Ectodermal cell (in vitro differentiated cells): ENCODE data around the gene SLU7.

Experiments used
- H3K27ac ChIP-seq: 2 replicates; pipeline ENCODE4 v1.7.0; 2013; ENCODE audit warnings: mild to moderate bottlenecking, low read depth, low read length; ENCODE audit not compliant: insufficient read depth, poor library complexity, severe bottlenecking
- H3K27me3 ChIP-seq: 2 replicates; pipeline ENCODE4 v1.7.0; 2013; ENCODE audit warnings: mild to moderate bottlenecking, low read length; ENCODE audit not compliant: insufficient read depth, control insufficient read depth, poor library complexity, severe bottlenecking
- H3K36me3 ChIP-seq: one replicate; pipeline ENCODE4 v1.7.0; 2013; ENCODE audit warnings: low read length; ENCODE audit not compliant: control insufficient read depth, insufficient read depth
- H3K4me1 ChIP-seq: one replicate; pipeline ENCODE4 v1.7.0; 2013; ENCODE audit warnings: low read length; ENCODE audit not compliant: control insufficient read depth, insufficient read depth
- H3K4me3 ChIP-seq: 2 replicates; pipeline ENCODE4 v1.7.0; 2013; ENCODE audit warnings: low read depth, low read length, control low read depth; ENCODE audit not compliant: insufficient read depth
- H3K9me3 ChIP-seq: 2 replicates; pipeline ENCODE4 v1.7.0; 2013; ENCODE audit warnings: mild to moderate bottlenecking, low read length, moderate library complexity; ENCODE audit not compliant: control insufficient read depth
- WGBS, 2 experiments: methylation state at CpG; one replicate each; pipeline ENCODE4 v1.1.7; 2013; ENCODE audit warnings: missing lambda C conversion rate in 2 of 2; 5-methylcytosine and 5-hydroxymethylcytosine counted together

SLU7 gene

DNA sequence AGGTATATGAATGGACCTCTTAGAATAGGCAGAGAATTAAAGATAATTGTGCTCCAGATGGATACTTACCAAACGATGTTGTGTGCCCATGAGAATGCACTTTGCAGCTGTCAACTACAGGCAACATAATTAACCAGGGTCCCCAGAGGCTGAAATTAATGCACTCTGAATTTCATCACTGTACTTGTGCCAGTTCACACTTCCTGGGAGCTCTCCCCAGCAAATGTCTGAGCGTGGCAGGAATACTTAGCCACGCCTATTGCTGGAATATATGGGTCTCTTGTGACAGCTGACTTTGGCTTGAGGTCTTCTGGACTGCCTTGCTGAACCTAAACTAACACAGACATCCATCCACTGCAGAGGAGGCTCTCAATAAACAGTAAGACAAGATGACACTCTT is 36.5 kb downstream of the SLU7 start:
- Histone ChIP-seq H3K27me3 (no peaks in the 10 kb centered on the region), H3K9me3 (no peaks in the 10 kb centered on the region), H3K4me1 (no peaks in the 10 kb centered on the region), H3K27ac (no peak overlapping the region), H3K4me3 (no peak overlapping the region), H3K36me3 (no peaks in the 10 kb centered on the region)
- 87% methylated on average over 3 of the region's 3 CpGs for WGBS, 2 experiments

DNA sequence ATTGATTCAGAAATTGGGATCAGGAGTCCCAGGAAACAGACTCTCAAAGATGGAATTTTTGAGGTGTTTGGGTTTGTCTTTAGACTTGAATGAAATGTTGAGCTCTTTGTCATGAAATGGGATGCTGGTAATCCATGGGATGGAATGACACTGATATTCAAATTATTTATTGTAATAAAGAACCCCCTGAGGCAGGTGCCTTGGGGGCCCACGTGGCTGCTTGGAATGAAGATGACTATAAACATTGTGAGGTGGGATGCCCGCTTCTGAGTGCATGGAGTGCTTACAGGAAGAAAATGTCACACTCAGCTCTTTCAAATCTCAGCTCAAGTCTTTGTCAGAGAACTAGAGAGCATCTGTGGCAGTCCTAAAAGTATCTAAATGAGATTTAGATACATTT is 38.8 kb downstream of the SLU7 start:
- Histone ChIP-seq H3K27ac (no peak overlapping the region), H3K4me3 (no peak overlapping the region), H3K9me3 (no peaks in the 10 kb centered on the region), H3K36me3 (no peaks in the 10 kb centered on the region), H3K27me3 (no peaks in the 10 kb centered on the region), H3K4me1 (no peaks in the 10 kb centered on the region)
- WGBS, 2 experiments, result 63 to 71% methylated on average over 2 of the region's 2 CpGs

DNA sequence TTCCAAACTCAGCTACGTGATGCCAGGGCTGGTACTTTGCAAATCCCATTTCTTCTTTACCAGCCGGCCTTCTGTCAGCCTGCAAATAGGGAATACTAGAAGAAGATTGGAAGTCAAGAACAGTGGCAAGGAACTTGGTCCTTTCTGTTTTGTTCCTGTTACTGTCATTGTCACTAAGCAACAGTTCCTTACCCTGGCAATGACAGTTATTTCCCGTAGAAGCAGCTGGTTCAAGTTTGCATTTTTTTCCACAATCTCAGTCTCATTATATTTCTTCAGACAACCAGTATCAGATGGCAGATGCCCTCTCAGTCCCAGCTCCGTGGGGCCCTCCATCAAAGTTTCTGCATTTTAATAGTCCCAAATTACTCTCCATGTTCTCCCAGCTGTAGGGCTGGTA is 39.4 kb downstream of the SLU7 start:
- H3K27ac ChIP-seq, result no peak overlapping the region
- H3K4me1 ChIP-seq, result no peaks in the 10 kb centered on the region
- H3K36me3 ChIP-seq, result no peaks in the 10 kb centered on the region
- 76 to 83% methylated on average over 4 of the region's 4 CpGs for WGBS, 2 experiments
- H3K4me3 ChIP-seq, result no peak overlapping the region
- no peaks in the 10 kb centered on the region for H3K27me3 ChIP-seq
- no peaks in the 10 kb centered on the region for H3K9me3 ChIP-seq

DNA sequence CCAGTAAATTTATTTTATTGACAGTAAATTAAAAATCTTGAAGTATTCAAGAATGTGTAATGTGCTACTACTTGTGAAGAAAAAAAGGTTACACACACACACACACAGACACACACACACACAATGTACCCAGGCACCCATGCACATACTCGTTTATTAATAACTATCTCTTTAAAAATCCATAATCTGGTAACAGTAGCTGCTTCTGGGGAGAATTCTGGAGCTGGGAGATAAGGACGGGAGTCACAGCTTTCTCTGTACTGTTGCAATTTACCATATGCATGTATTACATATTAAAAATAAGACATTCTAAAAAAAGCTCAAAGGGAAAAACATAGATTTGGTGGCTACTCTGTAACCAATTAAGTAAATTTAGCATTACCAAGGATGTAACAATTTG is 40.6 kb downstream of the SLU7 start:
- no peaks in the 10 kb centered on the region for H3K9me3 ChIP-seq
- no peak overlapping the region for H3K27ac ChIP-seq
- WGBS, 2 experiments, result 90 to 93% methylated on average over 1 of the region's 2 CpGs
- H3K27me3 ChIP-seq, result peaks cover under 1% of the 10 kb centered on the region
- H3K4me1 ChIP-seq, result no peaks in the 10 kb centered on the region
- H3K36me3 ChIP-seq, result no peaks in the 10 kb centered on the region
- H3K4me3 ChIP-seq, result no peak overlapping the region

DNA sequence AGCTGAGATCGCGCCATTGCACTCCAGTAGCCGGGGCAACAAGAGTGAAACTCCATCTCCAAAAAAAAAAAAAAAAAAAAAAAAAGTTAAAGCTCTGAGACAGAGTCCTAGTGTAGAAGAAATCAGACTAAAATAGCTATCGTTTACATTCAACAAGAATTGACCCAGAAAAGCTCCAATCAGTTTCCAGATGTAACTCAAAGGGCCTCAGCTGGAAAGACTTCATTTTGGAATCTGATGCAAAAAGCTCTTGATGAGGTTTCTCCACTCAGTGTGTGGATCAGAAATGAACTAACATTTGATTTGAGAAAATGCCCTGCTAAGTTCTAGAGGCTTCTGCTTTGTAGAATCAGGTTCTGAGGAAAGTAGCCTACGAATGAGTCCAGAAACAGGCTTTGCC is 41.2 kb downstream of the SLU7 start:
- 89 to 95% methylated on average over 4 to 5 of the region's 5 CpGs for WGBS, 2 experiments
- no peaks in the 10 kb centered on the region for H3K36me3 ChIP-seq
- peaks cover 3% of the 10 kb centered on the region for H3K27me3 ChIP-seq
- no peaks in the 10 kb centered on the region for H3K4me1 ChIP-seq
- no peak overlapping the region for H3K4me3 ChIP-seq
- peaks cover 2% of the 10 kb centered on the region for H3K9me3 ChIP-seq
- no peak overlapping the region for H3K27ac ChIP-seq

DNA sequence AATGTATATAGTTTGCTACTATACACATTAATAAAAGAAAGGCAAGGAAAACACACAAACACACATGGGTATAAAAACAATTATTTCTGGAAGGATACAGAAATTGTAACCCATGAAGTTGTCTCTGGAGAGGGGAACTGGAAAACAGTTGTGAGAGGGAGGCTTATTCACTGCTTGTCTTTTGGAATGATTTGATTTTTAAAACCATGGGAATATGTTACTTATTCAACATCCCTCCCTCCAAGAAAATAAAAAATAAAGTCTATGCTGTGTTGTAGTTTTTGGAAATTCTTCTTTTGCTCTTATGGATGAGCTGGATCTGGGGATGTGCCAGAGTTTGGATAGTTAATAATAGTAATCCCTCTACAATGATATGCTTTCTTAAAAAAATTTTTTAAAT is 42.5 kb downstream of the SLU7 start:
- no peak overlapping the region for H3K27ac ChIP-seq
- no peak overlapping the region for H3K4me3 ChIP-seq

DNA sequence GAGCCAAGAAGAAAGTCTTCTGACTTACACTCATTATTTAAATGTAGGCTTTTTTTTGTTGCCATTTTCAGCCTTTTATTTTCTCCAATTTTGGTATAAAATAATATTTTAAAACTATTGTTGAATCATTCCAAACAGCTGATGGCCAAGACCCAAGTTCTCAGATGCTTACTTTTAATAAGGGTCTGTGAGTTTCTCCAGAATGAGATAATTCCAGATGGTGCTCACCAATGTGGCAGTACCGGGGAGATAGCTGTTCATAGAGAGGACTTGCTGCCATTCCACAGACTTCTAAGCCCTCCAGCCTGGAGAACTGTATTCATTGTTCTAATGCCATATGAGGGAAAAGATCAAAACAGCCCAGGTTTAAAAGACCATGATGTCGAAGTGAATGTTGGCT is 43.2 kb downstream of the SLU7 start:
- Histone ChIP-seq H3K4me3 (no peak overlapping the region), H3K9me3 (peaks cover 2% of the 10 kb centered on the region), H3K27ac (no peak overlapping the region), H3K4me1 (no peaks in the 10 kb centered on the region), H3K36me3 (no peaks in the 10 kb centered on the region), H3K27me3 (peaks cover 18% of the 10 kb centered on the region)
- WGBS, 2 experiments, result 89 to 98% methylated on average over 2 of the region's 2 CpGs

More for the DNA sequence above, 42.5 kb downstream of the SLU7 start:
- peaks cover 11% of the 10 kb centered on the region for H3K27me3 ChIP-seq
- H3K9me3 ChIP-seq, result peaks cover 2% of the 10 kb centered on the region
- no peaks in the 10 kb centered on the region for H3K36me3 ChIP-seq
- H3K4me1 ChIP-seq, result no peaks in the 10 kb centered on the region

DNA sequence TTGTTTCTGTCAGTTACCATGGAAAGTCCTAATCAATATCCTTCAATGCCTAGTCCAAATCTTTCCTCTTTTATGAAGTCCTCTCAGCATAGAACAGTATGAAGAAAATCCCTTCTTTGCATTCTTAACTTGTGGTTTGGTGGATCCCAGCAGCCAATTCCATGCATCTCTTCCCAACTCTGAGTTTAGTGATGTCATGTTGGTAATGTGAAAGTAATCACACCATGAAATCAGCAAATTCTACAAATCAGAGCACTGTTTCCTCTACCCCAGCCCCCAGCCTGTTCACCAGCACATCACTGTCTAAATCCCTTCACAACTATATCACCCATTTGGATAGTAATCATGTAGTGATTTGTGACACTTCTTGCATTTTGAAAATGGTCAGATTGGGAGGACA is 43.7 kb downstream of the SLU7 start:
- no peaks in the 10 kb centered on the region for H3K4me1 ChIP-seq
- no peak overlapping the region for H3K4me3 ChIP-seq
- H3K36me3 ChIP-seq, result no peaks in the 10 kb centered on the region
- H3K27me3 ChIP-seq, result peaks cover 24% of the 10 kb centered on the region
- H3K27ac ChIP-seq, result no peak overlapping the region
- peaks cover 2% of the 10 kb centered on the region for H3K9me3 ChIP-seq

DNA sequence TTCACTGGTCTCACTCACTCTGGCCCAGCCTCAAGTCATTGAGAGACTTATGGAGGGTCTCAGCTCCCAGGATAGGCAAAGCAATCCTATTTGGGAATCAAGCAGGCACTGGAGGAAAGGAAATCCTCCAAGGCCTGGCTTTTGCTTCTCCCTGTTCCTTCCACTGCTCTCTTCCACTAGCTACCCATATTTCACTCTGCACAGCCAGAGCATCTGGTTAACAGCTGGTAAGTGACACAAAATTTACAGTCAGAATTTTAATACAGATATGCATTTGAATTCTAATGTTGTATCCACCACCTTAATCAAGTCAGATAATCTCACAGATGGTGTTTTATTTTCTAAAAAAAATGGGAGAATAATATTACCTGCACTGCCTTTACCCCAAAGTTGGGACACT is 47.6 kb downstream of the SLU7 start:
- H3K27me3 ChIP-seq, result peaks cover 37% of the 10 kb centered on the region
- H3K4me3 ChIP-seq, result no peak overlapping the region
- no peaks in the 10 kb centered on the region for H3K4me1 ChIP-seq
- no peaks in the 10 kb centered on the region for H3K36me3 ChIP-seq
- peaks cover 2% of the 10 kb centered on the region for H3K9me3 ChIP-seq
- no peak overlapping the region for H3K27ac ChIP-seq

DNA sequence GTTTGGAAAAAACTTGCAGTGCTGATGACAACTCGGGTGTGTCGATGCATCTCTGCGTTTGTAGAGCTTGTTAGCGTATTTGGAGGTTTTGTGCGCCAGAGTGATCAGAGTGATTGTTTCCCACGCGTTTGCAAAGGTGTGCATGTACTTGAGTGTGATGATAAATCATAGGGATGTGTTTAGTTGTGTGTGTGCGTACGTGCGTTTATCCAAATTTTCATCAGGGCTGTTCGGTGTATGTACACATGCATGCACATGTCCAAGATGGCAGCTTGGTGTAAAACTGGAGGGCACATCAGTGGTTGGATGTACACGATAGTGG is 48.2 kb downstream of the SLU7 start:
- Histone ChIP-seq H3K27me3 (peaks cover 37% of the 10 kb centered on the region), H3K4me3 (peak overlapping the region; percentile 51), H3K36me3 (no peaks in the 10 kb centered on the region), H3K4me1 (no peaks in the 10 kb centered on the region), H3K27ac (no peak overlapping the region), H3K9me3 (peaks cover 2% of the 10 kb centered on the region)
- WGBS, 2 experiments, result 63 to 64% methylated on average over 12 of the region's 12 CpGs

DNA sequence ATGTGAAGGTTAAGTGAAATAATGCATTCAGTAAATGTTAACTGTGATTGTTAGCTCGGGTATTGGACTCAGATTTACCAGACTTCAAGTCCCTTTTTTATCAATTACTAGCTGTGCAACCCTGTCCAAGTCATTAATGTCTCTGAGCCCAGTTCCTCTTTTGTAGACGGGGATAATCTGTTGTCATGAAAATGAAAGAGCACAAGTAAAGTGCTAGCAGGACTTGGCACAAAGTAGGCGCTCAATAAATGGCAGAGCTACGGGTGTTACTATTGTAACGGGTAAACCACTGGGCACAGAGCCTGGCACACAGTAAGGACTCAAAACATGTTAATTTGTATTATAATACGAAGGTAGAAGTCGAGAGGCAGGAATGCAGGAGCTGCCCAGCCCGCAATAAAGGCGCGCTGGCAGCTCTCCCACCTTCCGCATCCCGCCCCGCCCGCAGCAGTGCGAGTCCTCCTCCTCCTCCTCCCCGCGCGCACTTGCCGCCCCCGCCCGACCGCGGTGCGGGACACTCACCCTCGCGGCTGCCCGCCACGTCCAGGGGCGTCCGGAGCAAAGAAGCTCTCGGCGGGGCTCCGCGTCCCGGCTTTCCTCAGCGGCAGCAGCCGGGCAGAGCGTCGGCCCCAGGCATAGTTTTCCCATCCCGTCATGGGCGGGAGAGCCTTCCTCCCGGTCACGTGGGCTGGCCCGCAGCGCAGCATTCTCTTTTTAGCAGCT is 48.7 kb downstream of the SLU7 start, which contains the start of gene C1QTNF2:
Gene C1QTNF2 (minus strand): TSS at position 637 of the 723 bp plus-strand sequence. CDS start 15,615 bp downstream, outside the sequence.
- peaks cover 2% of the 10 kb centered on the region for H3K9me3 ChIP-seq
- peaks cover 37% of the 10 kb centered on the region for H3K27me3 ChIP-seq
- peak within 1 kb of the TSS; percentile 51 for H3K4me3 ChIP-seq
- no peaks in the 10 kb centered on the region for H3K4me1 ChIP-seq
- WGBS, 2 experiments, result 5 to 6% methylated on average over 45 of the region's 45 CpGs
- H3K27ac ChIP-seq, result no peak within 1 kb of the TSS
- H3K36me3 ChIP-seq, result no peaks in the 10 kb centered on the region
